HepG2 (cell line): Measurements from ENCODE around the gene FSHR. TPM values are rescaled to one million over a fixed set of nuclear protein-coding genes. Genes with fewer than 3 reads are reported as not detected.

ENCODE experiments used
- ATAC-seq: fragments of 200-7000 bp; cut with Tn5 transposase; 3 replicates; pipeline ENCODE4 v1.9.1; 2020; ENCODE audit warnings: mild to moderate bottlenecking, moderate library complexity
- BruUV-seq: library from RNA; stranded (reverse); fragments of 400-500 nt; replicated peaks from 2 replicates; lab custom pipeline; 2021; lab: Mats Ljungman, UMichigan
- CTCF ChIA-PET: fragments of 300-600 bp; formaldehyde crosslinking; extraction: SDS; loops from one replicate; lab custom pipeline; 2021; ENCODE audit warnings: low total read pairs, inconsistent platforms, low intra/inter-chr PET ratio; lab: Yijun Ruan, JAX
- POLR2A ChIA-PET: fragments of 350-600 bp; sonication (Branson Sonifier 250); formaldehyde crosslinking; loops from one replicate; lab custom pipeline; 2020; ENCODE audit warnings: antibody characterized with exemption, inconsistent platforms; lab: Yijun Ruan, JAX
- DNase-seq: peaks from one replicate; pipeline ENCODE4 v3.0.0-alpha.2; 2015; ENCODE audit warnings: low spot score
- FAIRE-seq: peaks from 3 replicates; lab custom pipeline; 2011; peaks lifted over from hg19 to GRCh38; lab: Jason Lieb, UNC
- H2AFZ ChIP-seq: one replicate; pipeline ENCODE4 v1.6.1; 2011; ENCODE audit warnings: low read length, inconsistent platforms
- H3K27ac ChIP-seq: fragments of 300-600 bp; 3 replicates; pipeline ENCODE4 v1.8.0; 2011; ENCODE audit warnings: mixed run types, mild to moderate bottlenecking, mixed read lengths, low read length, inconsistent platforms; ENCODE audit not compliant: insufficient read depth; ENCODE audit errors: extremely low read length
- H3K27me3 ChIP-seq, 2 experiments: fragments of 200-600 bp in 1 of 2; 2 replicates in 1 of 2; 3 replicates in 1 of 2; pipeline versions ENCODE4 v1.6.0 to v1.8.0; 2011; ENCODE audit warnings: low read length in 2 of 2, mild to moderate bottlenecking in 2 of 2, moderate library complexity in 2 of 2, inconsistent platforms in 1 of 2; ENCODE audit not compliant: insufficient read depth in 2 of 2, control insufficient read depth in 1 of 2
- H3K36me3 ChIP-seq, 2 experiments: fragments of 200-600 bp in 1 of 2; replicated peaks in 1 of 2; 2 replicates in 1 of 2; 3 replicates in 1 of 2; pipeline versions ENCODE4 v1.5.1 to v1.8.0; 2011; ENCODE audit warnings: low read length in 2 of 2, inconsistent platforms in 1 of 2; ENCODE audit not compliant: insufficient read depth in 2 of 2, control insufficient read depth in 1 of 2
- H3K4me1 ChIP-seq: 2 replicates; pipeline ENCODE4 v1.5.1; 2012; ENCODE audit warnings: low read length, inconsistent platforms; ENCODE audit not compliant: insufficient read depth
- H3K4me2 ChIP-seq: 2 replicates; pipeline ENCODE4 v1.6.0; 2011; ENCODE audit warnings: low read depth, low read length, inconsistent platforms
- H3K4me3 ChIP-seq, 3 experiments: fragments of 200-600 bp in 1 of 3; sonication (generic), shearing (Covaris generic) in 1 of 3; replicated peaks in 1 of 3; 2 replicates each; pipeline ENCODE4 v1.5.1; 2011 to 2016; ENCODE audit warnings: low read length in 3 of 3, inconsistent platforms in 2 of 3, low read depth in 2 of 3, mild to moderate bottlenecking in 2 of 3, control low read depth in 1 of 3, mixed read lengths in 1 of 3; ENCODE audit not compliant: insufficient read depth in 1 of 3
- H3K79me2 ChIP-seq: one replicate; pipeline ENCODE4 v1.6.1; 2011; ENCODE audit warnings: low read length, inconsistent platforms; ENCODE audit not compliant: insufficient read depth
- H3K9ac ChIP-seq: 2 replicates; pipeline ENCODE4 v1.6.0; 2011; ENCODE audit warnings: mild to moderate bottlenecking, low read depth, low read length, inconsistent platforms; ENCODE audit not compliant: insufficient read depth
- H3K9me3 ChIP-seq: 2 replicates; pipeline ENCODE4 v1.5.1; 2012; ENCODE audit warnings: mild to moderate bottlenecking, low read length
- H4K20me1 ChIP-seq: 2 replicates; pipeline ENCODE4 v1.6.0; 2011; ENCODE audit warnings: inconsistent platforms, mild to moderate bottlenecking, low read length, moderate library complexity; ENCODE audit not compliant: insufficient read depth
- ATF3 ChIP-seq: sonication (generic); formaldehyde crosslinking; IDR thresholded peaks from 2 replicates; pipeline ENCODE4 v1.4.0; 2020; ENCODE audit warnings: missing genetic modification reagents
- CCDC6 ChIP-seq: sonication (generic); formaldehyde crosslinking; IDR thresholded peaks from 2 replicates; pipeline ENCODE4 v1.8.1; 2022; ENCODE audit warnings: mild to moderate bottlenecking, missing genetic modification reagents, moderate library complexity
- CREM ChIP-seq, 2 experiments: sonication (generic) in 1 of 2; formaldehyde crosslinking in 1 of 2; IDR thresholded peaks; 2 replicates each; pipeline versions ENCODE4 v1.4.0 to v1.6.1; 2016 to 2020; ENCODE audit warnings: antibody characterized with exemption in 1 of 2, mild to moderate bottlenecking in 1 of 2, missing genetic modification reagents in 1 of 2
- DPF2 ChIP-seq: sonication (generic); formaldehyde crosslinking; IDR thresholded peaks from 2 replicates; pipeline ENCODE4 v1.4.0; 2020; ENCODE audit warnings: mild to moderate bottlenecking, low read depth, missing genetic modification reagents, borderline replicate concordance
- MAF1 ChIP-seq: sonication (generic); formaldehyde crosslinking; IDR thresholded peaks from 2 replicates; pipeline ENCODE4 v1.5.0; 2020; ENCODE audit warnings: missing genetic modification reagents, borderline replicate concordance
- MBNL3 ChIP-seq: fragments of 250-450 bp; sonication (Bioruptor Pico); conservative IDR thresholded peaks from 2 replicates; pipeline ENCODE4 v1.8.0; 2022; ENCODE audit warnings: mild to moderate bottlenecking, inconsistent platforms
- MEF2D ChIP-seq: sonication (generic); formaldehyde crosslinking; IDR thresholded peaks from 2 replicates; pipeline ENCODE4 v1.5.1; 2020; ENCODE audit warnings: mild to moderate bottlenecking, missing genetic modification reagents
- NR2F6 ChIP-seq, 2 experiments: IDR thresholded peaks; 2 replicates each; pipeline ENCODE4 v1.6.1; 2016; ENCODE audit warnings: antibody characterized with exemption in 1 of 2, mild to moderate bottlenecking in 1 of 2
- ZBTB43 ChIP-seq: sonication (generic); formaldehyde crosslinking; conservative IDR thresholded peaks from 2 replicates; pipeline ENCODE4 v1.4.0; 2020; ENCODE audit warnings: missing genetic modification reagents
- ZEB1 ChIP-seq: IDR thresholded peaks from 2 replicates; pipeline ENCODE4 v1.6.1; 2012; ENCODE audit warnings: mild to moderate bottlenecking, low read depth, inconsistent platforms; ENCODE audit not compliant: insufficient replicate concordance
- WGBS: methylation state at CpG from one replicate; pipeline ENCODE4 v1.1.6; 2017; ENCODE audit warnings: low lambda C conversion rate; 5-methylcytosine and 5-hydroxymethylcytosine counted together
- in situ Hi-C: cut with HindIII; loops from 2 replicates; pipeline ENCODE4 v1.10.0; 2017; ENCODE audit warnings: low pct_unique_long_range_greater_than_20kb; ENCODE audit not compliant: extremely low pct_ligation_motif_present
- intact Hi-C: fragments of 100-400 bp; cut with micrococcal nuclease; formaldehyde crosslinking; loops from one replicate; pipeline ENCODE4 v1.10.0; 2022; ENCODE audit not compliant: unreplicated experiment
- polyA plus RNA-seq, 8 experiments: library from polyadenylated mRNA; depleted of rRNA in 3 of 8; stranded (reverse) in 7 of 8; unstranded in 1 of 8; fragments of >200 nt; fragmentation: Illumina TruSeq in 4 of 8; extraction: Trizol in 4 of 8; gene quantifications; 2 replicates each; pipeline versions ENCODE4 v1.2.1 to v1.2.3, GENCODE V29; 2011 to 2016; ENCODE audit warnings: low read depth in 4 of 8, missing spikeins in 1 of 8, mixed read lengths in 1 of 8; ENCODE audit not compliant: insufficient read depth in 1 of 8
- total RNA-seq, 5 experiments: library from RNA; depleted of rRNA; stranded (reverse); fragments of >200 nt; fragmentation: Illumina TruSeq; extraction: Trizol; gene quantifications; 2 replicates each; pipeline ENCODE4 v1.2.3, GENCODE V29; 2016; ENCODE audit warnings: low read depth in 1 of 5
- TF ChIP-seq, protein P1 (sequence below): sonication (generic); formaldehyde crosslinking; IDR thresholded peaks from 2 replicates; pipeline ENCODE4 v1.5.1; 2020; ENCODE audit warnings: mild to moderate bottlenecking, missing genetic modification reagents, moderate library complexity

Gene FSHR
- total and polyA plus RNA-seq, 2 of the 13 experiments (the other 11 are each of a cell fraction or from before 2014, with no cell fraction given): not detected

DNA sequence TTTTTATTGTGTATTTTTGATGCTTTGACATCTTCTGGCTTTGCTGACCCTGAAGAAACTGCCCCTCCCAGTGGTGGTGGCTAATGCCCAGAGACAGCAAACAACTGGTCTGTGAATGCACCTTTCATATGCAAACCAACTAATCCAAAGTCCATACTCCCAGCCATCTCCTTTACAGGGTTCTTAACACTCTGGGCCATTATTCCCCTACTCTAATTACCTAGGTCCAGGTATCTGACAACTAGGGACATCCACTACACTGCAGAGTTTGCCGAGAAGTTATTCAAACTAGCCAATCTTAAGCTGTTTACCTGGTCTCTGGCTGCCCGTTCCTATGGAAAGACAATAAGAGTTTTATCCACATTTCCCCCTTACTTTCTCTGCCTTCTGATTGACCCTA, 73.6 kb downstream of the FSHR start (continued):
- no peak for TF ChIP-seq CCDC6
- TF ChIP-seq MBNL3: no peak
- TF ChIP-seq ATF3 (CRISPR knock-in tag): no peak
- TF ChIP-seq, all 625 proteins: peak for 0

- no peak overlapping the region for H3K27ac ChIP-seq
- in situ Hi-C loops: no loop called here
- no peaks in the 10 kb centered on the region for H4K20me1 ChIP-seq
- no TSS peak for BruUV-seq
- no peak overlapping the region for H3K4me3 ChIP-seq
- intact Hi-C loops: no loop called here
- no peak overlapping the region for H2AFZ ChIP-seq
- H3K4me1 ChIP-seq: no peaks in the 10 kb centered on the region
- no peak for FAIRE-seq
- POLR2A ChIA-PET: no interaction called here
- CTCF ChIA-PET: no interaction called here
- no peak for DNase-seq
- TF ChIP-seq MAF1 (CRISPR knock-in tag) (no peak), ZBTB43 (CRISPR knock-in tag) (no peak), NR2F6 (IDR thresholded peaks at IDR 0.05) (no peak), NR2F6 (CRISPR knock-in tag; IDR thresholded peaks at IDR 0.05) (no peak), DPF2 (no peak), CREM (IDR thresholded peaks at IDR 0.05) (no peak), CREM (CRISPR knock-in tag; IDR thresholded peaks at IDR 0.05) (no peak), MEF2D (CRISPR knock-in tag) (no peak), ZEB1 (no peak)
- TF ChIP-seq, protein P1, sequence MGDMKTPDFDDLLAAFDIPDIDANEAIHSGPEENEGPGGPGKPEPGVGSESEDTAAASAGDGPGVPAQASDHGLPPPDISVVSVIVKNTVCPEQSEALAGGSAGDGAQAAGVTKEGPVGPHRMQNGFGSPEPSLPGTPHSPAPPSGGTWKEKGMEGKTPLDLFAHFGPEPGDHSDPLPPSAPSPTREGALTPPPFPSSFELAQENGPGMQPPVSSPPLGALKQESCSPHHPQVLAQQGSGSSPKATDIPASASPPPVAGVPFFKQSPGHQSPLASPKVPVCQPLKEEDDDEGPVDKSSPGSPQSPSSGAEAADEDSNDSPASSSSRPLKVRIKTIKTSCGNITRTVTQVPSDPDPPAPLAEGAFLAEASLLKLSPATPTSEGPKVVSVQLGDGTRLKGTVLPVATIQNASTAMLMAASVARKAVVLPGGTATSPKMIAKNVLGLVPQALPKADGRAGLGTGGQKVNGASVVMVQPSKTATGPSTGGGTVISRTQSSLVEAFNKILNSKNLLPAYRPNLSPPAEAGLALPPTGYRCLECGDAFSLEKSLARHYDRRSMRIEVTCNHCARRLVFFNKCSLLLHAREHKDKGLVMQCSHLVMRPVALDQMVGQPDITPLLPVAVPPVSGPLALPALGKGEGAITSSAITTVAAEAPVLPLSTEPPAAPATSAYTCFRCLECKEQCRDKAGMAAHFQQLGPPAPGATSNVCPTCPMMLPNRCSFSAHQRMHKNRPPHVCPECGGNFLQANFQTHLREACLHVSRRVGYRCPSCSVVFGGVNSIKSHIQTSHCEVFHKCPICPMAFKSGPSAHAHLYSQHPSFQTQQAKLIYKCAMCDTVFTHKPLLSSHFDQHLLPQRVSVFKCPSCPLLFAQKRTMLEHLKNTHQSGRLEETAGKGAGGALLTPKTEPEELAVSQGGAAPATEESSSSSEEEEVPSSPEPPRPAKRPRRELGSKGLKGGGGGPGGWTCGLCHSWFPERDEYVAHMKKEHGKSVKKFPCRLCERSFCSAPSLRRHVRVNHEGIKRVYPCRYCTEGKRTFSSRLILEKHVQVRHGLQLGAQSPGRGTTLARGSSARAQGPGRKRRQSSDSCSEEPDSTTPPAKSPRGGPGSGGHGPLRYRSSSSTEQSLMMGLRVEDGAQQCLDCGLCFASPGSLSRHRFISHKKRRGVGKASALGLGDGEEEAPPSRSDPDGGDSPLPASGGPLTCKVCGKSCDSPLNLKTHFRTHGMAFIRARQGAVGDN (CRISPR knock-in tag): no peak
- no peaks in the 10 kb centered on the region for H3K36me3 ChIP-seq
- H3K9me3 ChIP-seq: peaks cover 29% of the 10 kb centered on the region; the same call in 1 of the 2 replicates
- H3K27me3 ChIP-seq: no peaks in the 10 kb centered on the region
- no peaks in the 10 kb centered on the region for H3K79me2 ChIP-seq
- H3K9ac ChIP-seq: no peak overlapping the region
- H3K4me2 ChIP-seq: no peak overlapping the region
- 0% methylated on average over 2 of the region's 2 CpGs for WGBS
- no peak for ATAC-seq
Measured at GRCh38 chr2:49070716-49071115, 83.6 kb downstream of the FSHR start.
